SU-DHL-6 (cell line): Measurements from ENCODE around the gene MAGEA3.
"Not testable (repeated sequence)": the region's sequence is repeated elsewhere in the genome, so short reads cannot be mapped to it uniquely, and the experiment has no call there.

Experiments used
- EZH2phosphoT487 ChIP-seq: fragments of 200-600 bp; sonication (generic), shearing (Covaris generic); conservative IDR thresholded peaks from 2 replicates; pipeline ENCODE4 v1.6.1; 2018; ENCODE audit warnings: mild to moderate bottlenecking, antibody characterized with exemption, low read length, moderate library complexity, mixed read lengths
- TF ChIP-seq, protein P1 (sequence below): fragments of 200-600 bp; sonication (generic); IDR thresholded peaks from one replicate; pipeline ENCODE4 v1.5.1; 2017; ENCODE audit warnings: antibody characterized with exemption, mild to moderate bottlenecking, low read length, moderate library complexity; ENCODE audit not compliant: insufficient read depth, poor library complexity, severe bottlenecking

DNA sequence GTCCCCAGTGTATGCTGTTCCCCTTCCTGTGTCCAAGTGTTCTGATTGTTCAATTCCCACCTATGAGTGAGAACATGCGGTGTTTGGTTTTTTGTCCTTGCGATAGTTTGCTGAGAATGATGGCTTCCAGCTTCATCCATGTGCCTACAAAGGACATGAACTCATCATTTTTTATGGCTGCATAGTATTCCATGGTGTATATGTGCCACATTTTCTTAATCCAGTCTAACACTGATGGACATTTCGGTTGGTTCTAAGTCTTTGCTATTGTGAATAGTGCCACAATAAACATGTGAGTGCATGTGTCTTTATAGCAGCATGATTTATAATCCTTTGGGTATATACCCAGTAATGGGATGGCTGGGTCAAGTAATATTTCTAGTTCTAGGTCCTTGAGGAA lies 23.9 kb upstream of the MAGEA3 start:
- TF ChIP-seq, protein P1, sequence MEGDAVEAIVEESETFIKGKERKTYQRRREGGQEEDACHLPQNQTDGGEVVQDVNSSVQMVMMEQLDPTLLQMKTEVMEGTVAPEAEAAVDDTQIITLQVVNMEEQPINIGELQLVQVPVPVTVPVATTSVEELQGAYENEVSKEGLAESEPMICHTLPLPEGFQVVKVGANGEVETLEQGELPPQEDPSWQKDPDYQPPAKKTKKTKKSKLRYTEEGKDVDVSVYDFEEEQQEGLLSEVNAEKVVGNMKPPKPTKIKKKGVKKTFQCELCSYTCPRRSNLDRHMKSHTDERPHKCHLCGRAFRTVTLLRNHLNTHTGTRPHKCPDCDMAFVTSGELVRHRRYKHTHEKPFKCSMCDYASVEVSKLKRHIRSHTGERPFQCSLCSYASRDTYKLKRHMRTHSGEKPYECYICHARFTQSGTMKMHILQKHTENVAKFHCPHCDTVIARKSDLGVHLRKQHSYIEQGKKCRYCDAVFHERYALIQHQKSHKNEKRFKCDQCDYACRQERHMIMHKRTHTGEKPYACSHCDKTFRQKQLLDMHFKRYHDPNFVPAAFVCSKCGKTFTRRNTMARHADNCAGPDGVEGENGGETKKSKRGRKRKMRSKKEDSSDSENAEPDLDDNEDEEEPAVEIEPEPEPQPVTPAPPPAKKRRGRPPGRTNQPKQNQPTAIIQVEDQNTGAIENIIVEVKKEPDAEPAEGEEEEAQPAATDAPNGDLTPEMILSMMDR, result not testable (repeated sequence)
- not testable (repeated sequence) for TF ChIP-seq EZH2phosphoT487
